Measurements from ENCODE around the gene PVALEF.
A peak's percentile ranks its signal among the peaks of the same experiment; 100 is the strongest.
"Not testable (repeated sequence)": the region's sequence is repeated elsewhere in the genome, so short reads cannot be mapped to it uniquely, and the experiment has no call there.

Gene PVALEF

GRCh38 chr17:81222620-81222905, 57.3 kb downstream of the PVALEF start:
- no peak for DNase-seq

GRCh38 chr17:81222906-81223761, 57.8 kb downstream of the PVALEF start, which contains the start of gene CEP131:
CEP131 (minus strand) TSS chr17:81222965; CDS start chr17:81220056, 2,909 bp downstream.
- DNase-seq: peak; percentile 98

GRCh38 chr17:81223762-81224130, 58.4 kb downstream of the PVALEF start:
- DNase-seq: no peak

- DNase-seq: not testable (repeated sequence)
These were observed 62.3 kb downstream of the PVALEF start for GRCh38 chr17:81227630-81228029.

- no peak for DNase-seq
These were observed 63.1 kb downstream of the PVALEF start for GRCh38 chr17:81228420-81228819.

- no peak for DNase-seq
These were observed 63.7 kb downstream of the PVALEF start for GRCh38 chr17:81228834-81229665.

GRCh38 chr17:81229666-81229920, 64.3 kb downstream of the PVALEF start:
- no peak for DNase-seq

- DNase-seq: no peak
These were observed 64.9 kb downstream of the PVALEF start for GRCh38 chr17:81230043-81230820.

- no peak for DNase-seq
These were observed 65.9 kb downstream of the PVALEF start for GRCh38 chr17:81231121-81231645.

GRCh38 chr17:81231766-81232581, 66.7 kb downstream of the PVALEF start:
- DNase-seq: no peak
